ENCODE data around the gene PLEKHM3.

DNA sequence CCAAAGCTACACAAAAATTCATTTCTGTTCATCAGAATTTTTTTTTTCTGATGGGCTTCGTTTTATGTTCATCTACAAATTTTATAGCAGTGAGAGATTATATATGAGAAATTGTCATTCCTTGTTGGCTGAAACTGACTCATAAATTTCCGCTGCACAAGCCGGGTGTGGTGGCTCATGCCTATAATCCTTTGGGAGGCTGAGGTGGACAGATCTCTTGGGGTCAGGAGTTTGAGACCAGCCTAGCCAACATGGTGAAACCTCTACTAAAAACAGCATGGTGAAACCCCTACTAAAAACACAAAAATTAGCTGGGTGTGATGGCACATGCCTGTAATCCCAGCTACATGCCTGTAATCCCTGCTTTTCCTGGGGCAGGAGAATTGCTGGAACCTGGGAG, 72.0 kb downstream of the PLEKHM3 start:
- TF ChIP-seq, protein P1, sequence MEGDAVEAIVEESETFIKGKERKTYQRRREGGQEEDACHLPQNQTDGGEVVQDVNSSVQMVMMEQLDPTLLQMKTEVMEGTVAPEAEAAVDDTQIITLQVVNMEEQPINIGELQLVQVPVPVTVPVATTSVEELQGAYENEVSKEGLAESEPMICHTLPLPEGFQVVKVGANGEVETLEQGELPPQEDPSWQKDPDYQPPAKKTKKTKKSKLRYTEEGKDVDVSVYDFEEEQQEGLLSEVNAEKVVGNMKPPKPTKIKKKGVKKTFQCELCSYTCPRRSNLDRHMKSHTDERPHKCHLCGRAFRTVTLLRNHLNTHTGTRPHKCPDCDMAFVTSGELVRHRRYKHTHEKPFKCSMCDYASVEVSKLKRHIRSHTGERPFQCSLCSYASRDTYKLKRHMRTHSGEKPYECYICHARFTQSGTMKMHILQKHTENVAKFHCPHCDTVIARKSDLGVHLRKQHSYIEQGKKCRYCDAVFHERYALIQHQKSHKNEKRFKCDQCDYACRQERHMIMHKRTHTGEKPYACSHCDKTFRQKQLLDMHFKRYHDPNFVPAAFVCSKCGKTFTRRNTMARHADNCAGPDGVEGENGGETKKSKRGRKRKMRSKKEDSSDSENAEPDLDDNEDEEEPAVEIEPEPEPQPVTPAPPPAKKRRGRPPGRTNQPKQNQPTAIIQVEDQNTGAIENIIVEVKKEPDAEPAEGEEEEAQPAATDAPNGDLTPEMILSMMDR (conservative IDR thresholded peaks at IDR 0.05; ENCODE audit: low read length) = no peak
- no peak for TF ChIP-seq EZH2phosphoT487 (IDR thresholded peaks at IDR 0.05; ENCODE audit: borderline replicate concordance)
